ENCODE results near the gene ZNF605. TPM values are rescaled to one million over a fixed set of nuclear protein-coding genes. Genes with fewer than 3 reads are reported as not detected.

Gene ZNF605
- total RNA-seq, 4 donors from 2014 or later = 3.8 to 23.6 (median 16.7) TPM

- no peaks in the 10 kb centered on the region for H3K36me3 ChIP-seq
- H3K4me1 ChIP-seq = no peaks in the 10 kb centered on the region
- peak overlapping the region; percentile 93 to 94 for H3K27ac ChIP-seq
- peaks cover 0 to 8% of the 10 kb centered on the region in 2 donors for H3K9me3 ChIP-seq
- peak; percentile 31 to 48 for DNase-seq
- intact Hi-C loops (cut with DNase I; ENCODE audit: low total_unique reads) = no loop called here
- no peak for TF ChIP-seq POLR2A (IDR thresholded peaks at IDR 0.05)
- no peak for TF ChIP-seq CTCF (IDR thresholded peaks at IDR 0.05)
- H3K27me3 ChIP-seq = no peaks in the 10 kb centered on the region
- peak overlapping the region; percentile 61 to 92 for H3K4me3 ChIP-seq
Measured at GRCh38 chr12:132955094-132956010, 754 bp downstream of the ZNF605 start.

- Histone ChIP-seq H3K36me3 (no peaks in the 10 kb centered on the region), H3K4me3 (peak overlapping the region; percentile 61 to 92), H3K27me3 (no peaks in the 10 kb centered on the region), H3K4me1 (no peaks in the 10 kb centered on the region), H3K27ac (no peak overlapping the region), H3K9me3 (peaks cover 0 to 14% of the 10 kb centered on the region in 2 donors)
- DNase-seq = no peak
- no peak for TF ChIP-seq CTCF (IDR thresholded peaks at IDR 0.05)
- no peak for TF ChIP-seq POLR2A (IDR thresholded peaks at IDR 0.05)
- intact Hi-C loops (cut with DNase I; ENCODE audit: low total_unique reads) = no loop called here
Measured at GRCh38 chr12:132954471-132955048, 1.5 kb downstream of the ZNF605 start.

- H3K9me3 ChIP-seq = peaks cover 0 to 17% of the 10 kb centered on the region in 2 donors
- TF ChIP-seq POLR2A (IDR thresholded peaks at IDR 0.05) (no peak), CTCF (IDR thresholded peaks at IDR 0.05) (no peak)
- H3K36me3 ChIP-seq = no peaks in the 10 kb centered on the region
- no peaks in the 10 kb centered on the region for H3K27me3 ChIP-seq
- intact Hi-C loops (cut with DNase I; ENCODE audit: low total_unique reads) = no loop called here
- H3K4me3 ChIP-seq = no peak overlapping the region
- no peak overlapping the region for H3K27ac ChIP-seq
- DNase-seq = no peak
- no peaks in the 10 kb centered on the region for H3K4me1 ChIP-seq
Measured at GRCh38 chr12:132953771-132954170, 2.3 kb downstream of the ZNF605 start.

GRCh38 chr12:132953163-132953425 lies 3.0 kb downstream of the ZNF605 start:
- H3K27me3 ChIP-seq = no peaks in the 10 kb centered on the region
- intact Hi-C loops (cut with DNase I; ENCODE audit: low total_unique reads) = no loop called here
- no peak for DNase-seq

More at GRCh38 chr12:132953163-132953425, 3.0 kb downstream of the ZNF605 start:
- Histone ChIP-seq H3K36me3 (no peaks in the 10 kb centered on the region), H3K4me3 (no peak overlapping the region), H3K9me3 (peaks cover 0 to 21% of the 10 kb centered on the region in 2 donors), H3K4me1 (no peaks in the 10 kb centered on the region), H3K27ac (no peak overlapping the region)
- TF ChIP-seq POLR2A (IDR thresholded peaks at IDR 0.05) (no peak), CTCF (IDR thresholded peaks at IDR 0.05) (no peak)

Data from uterus (tissue), 4 donors.